ENCODE results near the gene PRKX. TPM values are rescaled to one million over a fixed set of nuclear protein-coding genes. Genes with fewer than 3 reads are reported as not detected.

The PRKX gene
- total and polyA plus RNA-seq, 2 of the 8 experiments (the other 6 are each of a cell fraction or from before 2014, with no cell fraction given) = 19.4 to 55.3 TPM

GRCh38 chrX:3738509-3738908, 25.1 kb upstream of the PRKX start:
- DNase-seq (ENCODE audit: low read depth in 1 of 2, low spot score in 2 of 2) (no peak), FAIRE-seq (no peak)
- no peaks in the 10 kb centered on the region for H3K27me3 ChIP-seq (replicated peaks in 1 of 4; ENCODE audit: control insufficient read depth in 3 of 4, extremely low read depth in 1 of 4, insufficient read depth in 3 of 4, low read length in 3 of 4)
- no peak overlapping the region for H2BK20ac ChIP-seq (ENCODE audit: low read length)
- H3K23me2 ChIP-seq (ENCODE audit: low read depth, low read length) = no peaks in the 10 kb centered on the region
- CTCF ChIA-PET (ENCODE audit: partially characterized antibody) = no interaction called here
- no peak overlapping the region for H3K4me3 ChIP-seq (ENCODE audit: extremely low read depth in 1 of 4, insufficient read depth in 2 of 4, low read depth in 3 of 4, low read length in 4 of 4)
- H2BK12ac ChIP-seq (ENCODE audit: low read depth, low read length) = no peak overlapping the region
- no peaks in the 10 kb centered on the region for H3K79me2 ChIP-seq (ENCODE audit: control insufficient read depth in 1 of 2, insufficient read depth in 2 of 2, low read length in 2 of 2)
- no peak overlapping the region for H2BK5ac ChIP-seq (ENCODE audit: low read depth, low read length)
- no peak overlapping the region for H3K23ac ChIP-seq (ENCODE audit: insufficient read length)
- no peak overlapping the region for H3K14ac ChIP-seq (ENCODE audit: insufficient read length)
- no peak overlapping the region for H3K4me2 ChIP-seq (ENCODE audit: insufficient read depth in 1 of 2, low read depth in 2 of 2, low read length in 2 of 2)
- H3K4me1 ChIP-seq (replicated peaks in 1 of 4; ENCODE audit: control insufficient read depth in 3 of 4, insufficient read depth in 4 of 4, low read length in 3 of 4) = no peaks in the 10 kb centered on the region
- H3K9ac ChIP-seq (replicated peaks in 1 of 4; ENCODE audit: extremely low read depth in 1 of 4, low read depth in 3 of 4, low read length in 3 of 4) = no peak overlapping the region
- no peak overlapping the region for H3K18ac ChIP-seq (ENCODE audit: extremely low read depth, low read length)
- no peak overlapping the region for H2AFZ ChIP-seq (ENCODE audit: low read length)
- H3K36me3 ChIP-seq (ENCODE audit: control insufficient read depth in 2 of 4, insufficient read depth in 4 of 4, low read length in 3 of 4) = no peaks in the 10 kb centered on the region
- no peak overlapping the region for H2BK120ac ChIP-seq (replicated peaks; ENCODE audit: low read depth, low read length)
- POLR2A ChIA-PET (ENCODE audit: partially characterized antibody) = no interaction called here
- no peaks in the 10 kb centered on the region for H4K20me1 ChIP-seq (replicated peaks in 1 of 2; ENCODE audit: control insufficient read depth in 1 of 2, insufficient read depth in 2 of 2, low read length in 2 of 2)
- no peak overlapping the region for H2AK5ac ChIP-seq (ENCODE audit: low read depth, low read length)
- H4K91ac ChIP-seq (replicated peaks; ENCODE audit: insufficient read length, low read length) = no peak overlapping the region
- no peaks in the 10 kb centered on the region for H3K79me1 ChIP-seq (ENCODE audit: low read depth, low read length)
- H2BK15ac ChIP-seq (ENCODE audit: low read length) = no peak overlapping the region
- no peak overlapping the region for H3K27ac ChIP-seq (ENCODE audit: low read depth, low read length)
- no peak overlapping the region for H3K56ac ChIP-seq (replicated peaks; ENCODE audit: insufficient read length, low read depth, low read length)
- no peak overlapping the region for H4K5ac ChIP-seq (ENCODE audit: insufficient read length, low read depth, low read length)
- no peak overlapping the region for H3K4ac ChIP-seq (replicated peaks; ENCODE audit: insufficient read length, low read depth, low read length)
- no peaks in the 10 kb centered on the region for H3K9me3 ChIP-seq (ENCODE audit: insufficient read depth in 2 of 2, low read depth in 1 of 2, low read length in 1 of 2)
- H4K8ac ChIP-seq (ENCODE audit: extremely low read depth, insufficient read depth, low read length) = no peak overlapping the region
- TF ChIP-seq RXRA (IDR thresholded peaks at IDR 0.05; ENCODE audit: insufficient read depth, low read depth, low read length) (no peak), FOSL1 (IDR thresholded peaks at IDR 0.05; ENCODE audit: insufficient read depth, low read depth, low read length) (no peak), EZH2 (IDR thresholded peaks at IDR 0.05; ENCODE audit: low read depth, low read length, severe bottlenecking) (no peak), EP300 (IDR thresholded peaks at IDR 0.05; ENCODE audit: borderline replicate concordance in 1 of 2, low read depth in 2 of 2, low read length in 2 of 2) (no peak)
